CD8-positive, alpha-beta memory T cell (primary cell): Measurements from ENCODE around the gene IL26. TPM values are rescaled to one million over a fixed set of nuclear protein-coding genes. Genes with fewer than 3 reads are reported as not detected.

Experiments
- CTCF ChIA-PET: fragments of 350-600 bp; sonication (Branson Sonifier 250); formaldehyde crosslinking; loops from one replicate; lab custom pipeline; 2021; ENCODE audit warnings: antibody characterized with exemption; lab: Charles Lee
- POLR2A ChIA-PET: fragments of 350-600 bp; sonication (Branson Sonifier 250); formaldehyde crosslinking; loops from one replicate; lab custom pipeline; 2021; ENCODE audit warnings: antibody characterized with exemption; lab: Charles Lee
- DNase-seq, 5 donors: peaks; one replicate each; pipeline versions ENCODE4 v3.0.0 to v3.0.0-alpha.2; 2020 to 2022; ENCODE audit warnings: mixed read lengths in 1 of 5
- H3K27ac ChIP-seq: one replicate; pipeline ENCODE4 v1.7.0; 2013; ENCODE audit warnings: low read depth, mild to moderate bottlenecking, low read length, moderate library complexity
- H3K27me3 ChIP-seq: 2 replicates; pipeline ENCODE4 v1.7.0; 2013; ENCODE audit warnings: low read length, mild to moderate bottlenecking; ENCODE audit not compliant: insufficient read depth, poor library complexity, severe bottlenecking
- H3K36me3 ChIP-seq: 2 replicates; pipeline ENCODE4 v1.7.0; 2013; ENCODE audit warnings: mild to moderate bottlenecking, low read length, moderate library complexity; ENCODE audit not compliant: insufficient read depth
- H3K4me1 ChIP-seq: 2 replicates; pipeline ENCODE4 v1.7.0; 2013; ENCODE audit warnings: mild to moderate bottlenecking, low read length, moderate library complexity; ENCODE audit not compliant: insufficient read depth
- H3K4me3 ChIP-seq: 2 replicates; pipeline ENCODE4 v1.7.0; 2013; ENCODE audit warnings: mild to moderate bottlenecking, low read length
- H3K9me3 ChIP-seq: 2 replicates; pipeline ENCODE4 v1.7.0; 2013; ENCODE audit warnings: mild to moderate bottlenecking, low read length
- H3K27ac Mint-ChIP-seq, 8 donors: one replicate each; pipeline ENCODE4 v1.8.0; 2020 to 2021; ENCODE audit warnings: mixed read lengths in 8 of 8, mild to moderate bottlenecking in 6 of 8, inconsistent platforms in 3 of 8, moderate library complexity in 3 of 8
- H3K27me3 Mint-ChIP-seq, 2 donors: one replicate each; pipeline ENCODE4 v1.8.0; 2020 to 2021; ENCODE audit warnings: mixed read lengths in 2 of 2, mild to moderate bottlenecking in 1 of 2, moderate library complexity in 1 of 2
- H3K36me3 Mint-ChIP-seq, 3 donors: one replicate each; pipeline ENCODE4 v1.8.0; 2020 to 2021; ENCODE audit warnings: mixed read lengths in 3 of 3, inconsistent platforms in 1 of 3, mild to moderate bottlenecking in 1 of 3
- H3K4me1 Mint-ChIP-seq, 3 donors: one replicate each; pipeline ENCODE4 v1.8.0; 2020 to 2021; ENCODE audit warnings: mixed read lengths in 3 of 3, inconsistent platforms in 1 of 3, mild to moderate bottlenecking in 1 of 3
- H3K4me3 Mint-ChIP-seq, 7 donors: one replicate each; pipeline ENCODE4 v1.8.0; 2020 to 2021; ENCODE audit warnings: mixed read lengths in 7 of 7, mild to moderate bottlenecking in 6 of 7, moderate library complexity in 4 of 7, inconsistent platforms in 2 of 7
- H3K9me3 Mint-ChIP-seq, 5 donors: one replicate each; pipeline ENCODE4 v1.8.0; 2020 to 2022; ENCODE audit warnings: mixed read lengths in 5 of 5, mild to moderate bottlenecking in 3 of 5, moderate library complexity in 2 of 5, inconsistent platforms in 1 of 5
- polyA plus RNA-seq: library from polyadenylated mRNA; unstranded; fragments of 300-500 nt; fragmentation: Illumina TruSeq; gene quantifications from one replicate; pipeline ENCODE4 v1.2.3, GENCODE V29; 2021
- total RNA-seq, 2 experiments: library from RNA; stranded (reverse); gene quantifications; one replicate each; pipeline ENCODE4 v1.2.3, GENCODE V29; 2021

The IL26 gene, protein sequence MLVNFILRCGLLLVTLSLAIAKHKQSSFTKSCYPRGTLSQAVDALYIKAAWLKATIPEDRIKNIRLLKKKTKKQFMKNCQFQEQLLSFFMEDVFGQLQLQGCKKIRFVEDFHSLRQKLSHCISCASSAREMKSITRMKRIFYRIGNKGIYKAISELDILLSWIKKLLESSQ
- total RNA-seq (under 1 TPM; 0.88 to 1.00 TPM), polyA plus RNA-seq (0.28 TPM)

- Histone ChIP-seq H3K27me3 (no peaks in the 10 kb centered on the region), H3K27ac (no peak within 1 kb of the TSS), H3K9me3 (no peaks in the 10 kb centered on the region), H3K36me3 (no peaks in the 10 kb centered on the region), H3K4me3 (no peak within 1 kb of the TSS), H3K4me1 (peaks cover 6% of the 10 kb centered on the region)
- Mint-ChIP-seq H3K27me3 (peaks cover 0 to 3% of the 10 kb centered on the region in 2 donors), H3K36me3 (peaks cover 0 to 2% (median 0%) of the 10 kb centered on the region in 3 donors), H3K4me3 (peak within 1 kb of the TSS in 6 of 7 donors; percentile 13 to 60 (median 28)), H3K9me3 (no peaks in the 10 kb centered on the region), H3K4me1 (peaks cover 7 to 12% (median 10%) of the 10 kb centered on the region in 3 donors), H3K27ac (peak within 1 kb of the TSS in 5 of 8 donors; percentile 1 to 77 (median 53))
- CTCF ChIA-PET = interaction anchor here (0.8 kb wide), 1 partner anchor 189 kb away, joined by 3 read pairs; no protein-coding TSS in a partner anchor
- DNase-seq = peak in 2 of 5 donors; percentile 18 to 35
- POLR2A ChIA-PET = no interaction called here
These were observed at the start of gene IL26 for GRCh38 chr12:68225576-68226476. Gene IL26, minus strand, starts transcription at chr12:68225810. Its CDS starts 54 bp downstream, at chr12:68225756.

DNA sequence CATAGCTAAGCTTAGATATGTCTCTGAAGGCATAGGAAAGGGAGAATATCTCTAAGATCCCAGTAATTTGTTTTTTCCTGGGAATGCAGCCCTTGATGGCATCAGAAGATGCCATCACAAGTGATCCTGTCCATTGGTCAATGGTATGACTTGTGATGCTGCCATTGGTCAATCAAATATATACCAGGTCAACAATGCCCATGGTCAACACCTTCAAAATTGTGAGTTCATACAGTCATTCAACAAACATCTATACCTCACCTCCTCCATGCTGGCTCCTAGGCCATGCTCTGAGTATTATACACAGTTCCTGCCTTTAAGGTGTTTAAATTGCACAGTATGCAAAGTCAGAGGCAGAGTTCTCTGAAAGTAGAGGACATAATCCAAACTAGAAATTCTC is 47.1 kb upstream of the IL26 start:
- Histone ChIP-seq H3K9me3 (no peaks in the 10 kb centered on the region), H3K4me1 (no peaks in the 10 kb centered on the region), H3K4me3 (no peak overlapping the region), H3K27ac (no peak overlapping the region), H3K36me3 (no peaks in the 10 kb centered on the region), H3K27me3 (no peaks in the 10 kb centered on the region)
- Mint-ChIP-seq H3K27me3 (no peaks in the 10 kb centered on the region), H3K4me1 (peaks cover 4 to 12% (median 12%) of the 10 kb centered on the region in 3 donors), H3K27ac (no peak overlapping the region), H3K9me3 (no peaks in the 10 kb centered on the region), H3K36me3 (no peaks in the 10 kb centered on the region), H3K4me3 (no peak overlapping the region)
- CTCF ChIA-PET = no interaction called here
- POLR2A ChIA-PET = no interaction called here
- no peak for DNase-seq

- DNase-seq = no peak
- no peak overlapping the region for H3K4me3 Mint-ChIP-seq
- H3K9me3 Mint-ChIP-seq = no peaks in the 10 kb centered on the region
- Histone ChIP-seq H3K27ac (no peak overlapping the region), H3K27me3 (no peaks in the 10 kb centered on the region), H3K4me3 (no peak overlapping the region), H3K4me1 (no peaks in the 10 kb centered on the region), H3K36me3 (no peaks in the 10 kb centered on the region), H3K9me3 (no peaks in the 10 kb centered on the region)
- no peak overlapping the region for H3K27ac Mint-ChIP-seq
- H3K4me1 Mint-ChIP-seq = peaks cover 1 to 8% (median 6%) of the 10 kb centered on the region in 3 donors
- ChIA-PET POLR2A (no interaction called here), CTCF (interaction anchor here (1.2 kb wide), 1 partner anchor 12 kb away, joined by 3 read pairs; no protein-coding TSS in a partner anchor)
- peaks cover 0 to 1% (median 0%) of the 10 kb centered on the region in 3 donors for H3K36me3 Mint-ChIP-seq
- no peaks in the 10 kb centered on the region for H3K27me3 Mint-ChIP-seq
These were observed 45.7 kb upstream of the IL26 start for GRCh38 chr12:68271346-68271745.

DNA sequence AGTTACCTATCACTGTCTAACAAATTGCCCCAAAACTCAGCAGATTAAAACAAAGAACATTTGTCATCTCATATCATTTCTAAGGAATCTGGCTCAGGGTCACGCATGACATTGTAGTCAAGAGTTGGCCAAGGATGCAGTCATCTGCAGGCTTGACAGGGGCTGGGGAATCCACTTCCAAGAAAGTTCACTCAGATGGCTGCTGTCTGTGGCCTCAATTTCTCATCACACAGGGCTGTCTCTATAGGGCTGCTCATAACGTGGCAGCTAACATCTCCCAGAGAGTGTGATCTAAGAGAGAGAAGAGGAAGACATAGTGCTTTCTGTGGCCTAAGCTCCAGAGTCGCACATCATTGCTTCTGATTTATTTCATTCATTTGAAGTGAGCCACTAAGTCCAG is 44.7 kb upstream of the IL26 start:
- no peak overlapping the region for H3K4me3 Mint-ChIP-seq
- no peak for DNase-seq
- H3K9me3 Mint-ChIP-seq = no peaks in the 10 kb centered on the region
- H3K27ac ChIP-seq = no peak overlapping the region
- H3K4me3 ChIP-seq = no peak overlapping the region
- no peaks in the 10 kb centered on the region for H3K9me3 ChIP-seq
- no peak overlapping the region for H3K27ac Mint-ChIP-seq
- POLR2A ChIA-PET = no interaction called here
- CTCF ChIA-PET = no interaction called here
- peaks cover 1 to 8% (median 4%) of the 10 kb centered on the region in 3 donors for H3K4me1 Mint-ChIP-seq
- H3K36me3 ChIP-seq = no peaks in the 10 kb centered on the region
- peaks cover 4% of the 10 kb centered on the region in 2 donors for H3K27me3 Mint-ChIP-seq
- H3K27me3 ChIP-seq = no peaks in the 10 kb centered on the region
- no peaks in the 10 kb centered on the region for H3K4me1 ChIP-seq
- peaks cover 0 to 1% (median 0%) of the 10 kb centered on the region in 3 donors for H3K36me3 Mint-ChIP-seq

GRCh38 chr12:68269779-68270178 is 44.2 kb upstream of the IL26 start:
- H3K27ac Mint-ChIP-seq = no peak overlapping the region
- no peaks in the 10 kb centered on the region for H3K9me3 ChIP-seq
- no peaks in the 10 kb centered on the region for H3K4me1 ChIP-seq
- no peaks in the 10 kb centered on the region for H3K27me3 ChIP-seq
- H3K4me1 Mint-ChIP-seq = peaks cover 1 to 8% (median 4%) of the 10 kb centered on the region in 3 donors
- no peak overlapping the region for H3K4me3 Mint-ChIP-seq
- peaks cover 6 to 8% of the 10 kb centered on the region in 2 donors for H3K27me3 Mint-ChIP-seq
- H3K4me3 ChIP-seq = no peak overlapping the region
- no peak for DNase-seq
- CTCF ChIA-PET = no interaction called here
- no peaks in the 10 kb centered on the region for H3K36me3 ChIP-seq
- no peaks in the 10 kb centered on the region for H3K9me3 Mint-ChIP-seq
- H3K36me3 Mint-ChIP-seq = peaks cover 0 to 2% (median 0%) of the 10 kb centered on the region in 3 donors
- H3K27ac ChIP-seq = no peak overlapping the region
- POLR2A ChIA-PET = no interaction called here

GRCh38 chr12:68268967-68269366 is 43.4 kb upstream of the IL26 start:
- no peak overlapping the region for H3K27ac Mint-ChIP-seq
- H3K4me1 Mint-ChIP-seq = peaks cover 1 to 8% (median 4%) of the 10 kb centered on the region in 3 donors
- CTCF ChIA-PET = no interaction called here
- peaks cover 7 to 12% of the 10 kb centered on the region in 2 donors for H3K27me3 Mint-ChIP-seq
- DNase-seq = no peak
- H3K9me3 Mint-ChIP-seq = no peaks in the 10 kb centered on the region
- H3K27ac ChIP-seq = no peak overlapping the region
- peaks cover 0 to 3% (median 0%) of the 10 kb centered on the region in 3 donors for H3K36me3 Mint-ChIP-seq
- no peaks in the 10 kb centered on the region for H3K9me3 ChIP-seq
- H3K4me3 ChIP-seq = no peak overlapping the region
- POLR2A ChIA-PET = no interaction called here
- no peaks in the 10 kb centered on the region for H3K27me3 ChIP-seq
- no peaks in the 10 kb centered on the region for H3K4me1 ChIP-seq
- no peak overlapping the region for H3K4me3 Mint-ChIP-seq
- no peaks in the 10 kb centered on the region for H3K36me3 ChIP-seq

DNA sequence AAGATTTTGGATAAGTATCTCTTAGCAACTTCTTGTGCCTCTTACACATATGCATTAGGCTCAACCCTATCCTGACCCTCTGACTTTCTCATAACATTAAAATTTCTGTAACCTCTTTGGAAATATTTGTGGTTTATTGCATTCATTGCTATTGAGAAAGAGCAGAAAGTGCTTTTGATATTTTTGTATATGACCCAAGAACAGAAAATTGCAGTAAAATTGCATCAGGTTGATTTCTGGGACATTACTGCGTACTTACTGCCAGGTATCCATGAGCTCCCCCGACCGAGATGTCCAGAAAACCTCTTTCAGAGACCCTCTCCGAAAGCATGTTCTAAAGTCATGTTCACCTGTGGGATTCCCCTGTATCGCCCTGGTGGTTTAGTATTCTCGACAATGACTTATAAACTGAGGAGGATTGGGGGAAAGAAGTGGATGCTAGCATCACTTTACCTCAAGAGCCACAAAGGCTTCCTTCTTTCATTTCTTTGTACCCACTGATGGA is 42.3 kb upstream of the IL26 start:
- Histone ChIP-seq H3K27me3 (no peaks in the 10 kb centered on the region), H3K27ac (no peak overlapping the region), H3K9me3 (no peaks in the 10 kb centered on the region), H3K4me3 (no peak overlapping the region), H3K36me3 (no peaks in the 10 kb centered on the region), H3K4me1 (no peaks in the 10 kb centered on the region)
- POLR2A ChIA-PET = no interaction called here
- Mint-ChIP-seq H3K27ac (no peak overlapping the region), H3K27me3 (peaks cover 7 to 12% of the 10 kb centered on the region in 2 donors), H3K9me3 (no peaks in the 10 kb centered on the region), H3K4me3 (no peak overlapping the region), H3K36me3 (peaks cover 0 to 3% (median 0%) of the 10 kb centered on the region in 3 donors), H3K4me1 (peaks cover 1 to 8% (median 4%) of the 10 kb centered on the region in 3 donors)
- no peak for DNase-seq
- CTCF ChIA-PET = no interaction called here

GRCh38 chr12:68264857-68265256 is 39.2 kb upstream of the IL26 start:
- peaks cover 0 to 3% (median 0%) of the 10 kb centered on the region in 3 donors for H3K36me3 Mint-ChIP-seq
- Histone ChIP-seq H3K36me3 (no peaks in the 10 kb centered on the region), H3K9me3 (no peaks in the 10 kb centered on the region), H3K4me1 (no peaks in the 10 kb centered on the region), H3K27ac (no peak overlapping the region), H3K27me3 (no peaks in the 10 kb centered on the region), H3K4me3 (no peak overlapping the region)
- no peaks in the 10 kb centered on the region for H3K9me3 Mint-ChIP-seq
- ChIA-PET POLR2A (no interaction called here), CTCF (no interaction called here)
- H3K27ac Mint-ChIP-seq = no peak overlapping the region
- no peak for DNase-seq
- H3K4me1 Mint-ChIP-seq = peaks cover 3 to 14% (median 10%) of the 10 kb centered on the region in 3 donors
- H3K27me3 Mint-ChIP-seq = peaks cover 12 to 14% of the 10 kb centered on the region in 2 donors
- H3K4me3 Mint-ChIP-seq = no peak overlapping the region
